ENCODE data around the gene LRP1B.
"Not testable (repeated sequence)": the region's sequence is repeated elsewhere in the genome, so short reads cannot be mapped to it uniquely, and the experiment has no call there.

The LRP1B gene

DNA sequence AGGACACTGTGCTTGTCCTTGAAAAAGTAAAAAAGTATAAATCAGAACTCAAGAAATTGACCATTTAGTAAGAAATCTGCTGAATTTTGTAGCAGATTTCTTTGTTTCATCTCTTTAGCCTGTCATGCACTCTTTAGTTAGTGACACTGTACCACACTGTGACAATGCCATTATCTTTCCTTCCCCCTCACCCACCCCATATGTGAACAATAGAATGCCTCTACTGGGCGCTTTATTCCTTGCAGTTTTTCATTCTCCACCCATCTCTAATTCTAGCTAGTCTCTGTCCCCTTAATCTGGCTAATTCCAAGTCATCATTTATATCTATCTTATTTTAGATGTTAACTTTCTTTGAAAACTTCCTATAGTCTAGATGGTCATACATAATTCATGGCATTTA, 241.0 kb downstream of the LRP1B start:
- no peak for DNase-seq (ENCODE audit: low read depth in 2 of 2)

- no peak for DNase-seq (ENCODE audit: low read depth in 2 of 2)
Observed at GRCh38 chr2:141888987-141889555, 241.7 kb downstream of the LRP1B start.

DNA sequence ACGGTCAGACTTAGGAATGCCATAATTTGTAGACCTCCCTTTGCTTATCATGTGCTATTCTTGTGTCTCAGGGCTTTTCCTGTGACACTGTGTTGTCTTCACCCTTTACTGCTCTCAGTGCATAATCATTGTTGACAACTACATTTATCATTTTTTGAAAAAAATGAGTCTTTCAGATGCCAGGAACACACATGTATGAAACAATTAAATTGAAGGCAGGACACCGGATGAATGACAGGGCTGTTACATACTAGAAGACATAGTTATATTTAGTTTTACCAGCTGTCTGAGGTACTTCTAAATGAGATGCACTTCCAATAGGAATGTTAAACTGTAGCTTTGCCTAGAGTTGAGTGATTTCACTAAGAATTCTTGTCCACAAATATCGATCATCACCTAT, 243.5 kb downstream of the LRP1B start:
- DNase-seq (ENCODE audit: low read depth in 2 of 2), result no peak

GRCh38 chr2:141878016-141878415, 252.8 kb downstream of the LRP1B start:
- DNase-seq (ENCODE audit: low read depth in 2 of 2), result no peak

- no peak for DNase-seq (ENCODE audit: low read depth in 2 of 2)
Observed at GRCh38 chr2:141871913-141872634, 258.7 kb downstream of the LRP1B start.

DNA sequence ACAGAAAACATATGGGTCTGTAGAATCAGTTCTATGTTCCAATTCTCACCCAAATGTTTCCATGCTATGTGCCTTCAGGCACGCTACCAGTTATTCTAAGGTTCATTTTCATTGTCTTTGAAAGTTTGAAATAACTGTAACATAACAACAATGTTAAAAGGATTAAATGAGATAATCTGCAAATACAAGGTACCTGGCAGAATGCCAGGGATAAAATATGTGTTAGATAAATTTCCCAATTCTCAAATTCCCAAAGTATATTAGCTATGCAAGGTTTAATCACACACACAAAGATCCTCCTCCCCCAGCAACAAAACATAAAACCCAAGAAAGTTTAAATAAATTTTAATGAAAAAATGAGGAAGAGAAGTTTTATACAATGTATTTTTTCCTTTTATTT, 261.2 kb downstream of the LRP1B start:
- DNase-seq (ENCODE audit: low read depth in 2 of 2), result no peak

- DNase-seq (ENCODE audit: low read depth in 2 of 2), result no peak
Observed at GRCh38 chr2:141863964-141864363, 266.9 kb downstream of the LRP1B start.

DNA sequence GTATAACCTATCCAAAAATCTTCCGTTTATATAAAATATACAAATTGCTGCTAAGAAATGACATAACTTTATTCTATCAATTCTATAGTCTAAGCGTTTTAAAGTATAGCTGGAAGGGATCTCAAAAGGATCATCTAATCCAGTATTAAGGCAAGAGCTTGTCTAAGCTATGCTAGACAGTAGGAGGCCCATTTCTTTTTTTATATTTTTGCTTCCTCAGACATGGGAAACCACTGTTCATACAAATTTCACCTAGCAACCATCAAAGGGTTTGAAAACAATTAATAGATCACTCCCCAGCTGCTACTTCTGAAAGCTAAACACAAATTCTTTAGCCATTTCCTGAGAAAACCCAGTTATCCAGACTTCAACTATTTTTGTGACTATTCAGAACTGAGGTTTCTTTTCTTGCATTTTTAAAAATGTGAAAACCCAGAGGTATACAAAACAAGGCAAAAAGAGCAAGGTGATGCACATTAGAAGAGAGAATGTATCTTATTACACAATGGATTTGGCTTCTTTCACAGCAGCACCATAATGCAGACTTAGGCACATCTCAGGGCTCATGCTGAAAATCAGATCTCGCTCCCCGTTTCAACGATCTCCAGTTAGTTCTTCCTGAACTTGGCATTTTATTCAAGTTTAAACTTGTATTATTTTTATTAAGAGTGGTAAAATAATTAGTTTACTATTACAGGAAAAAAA, 274.4 kb downstream of the LRP1B start:
- no peak for DNase-seq (ENCODE audit: low read depth in 2 of 2)

GRCh38 chr2:141848191-141848590, 282.6 kb downstream of the LRP1B start:
- DNase-seq (ENCODE audit: low read depth in 2 of 2), result no peak

- DNase-seq (ENCODE audit: low read depth in 2 of 2), result no peak
Observed at GRCh38 chr2:141844231-141844630, 286.6 kb downstream of the LRP1B start.

DNA sequence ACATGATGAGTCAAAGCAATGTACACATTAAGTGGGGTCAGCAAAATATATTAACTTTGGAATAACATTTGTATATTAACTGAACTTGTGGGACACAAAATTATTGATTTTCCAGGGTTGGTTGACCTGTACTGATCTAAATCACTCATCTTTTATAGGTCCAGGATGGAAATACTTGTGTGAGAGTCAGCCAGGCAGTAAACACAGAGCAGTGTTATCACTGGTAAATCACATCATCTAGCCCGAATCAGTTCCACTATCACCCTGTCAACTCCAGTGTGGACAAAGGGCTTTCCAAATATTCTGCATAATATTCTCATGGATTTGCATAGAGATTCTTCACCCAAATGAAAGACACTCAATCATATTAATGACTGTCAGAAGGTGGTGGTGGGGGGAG, 295.7 kb downstream of the LRP1B start:
- no peak for DNase-seq (ENCODE audit: low read depth in 2 of 2)

DNA sequence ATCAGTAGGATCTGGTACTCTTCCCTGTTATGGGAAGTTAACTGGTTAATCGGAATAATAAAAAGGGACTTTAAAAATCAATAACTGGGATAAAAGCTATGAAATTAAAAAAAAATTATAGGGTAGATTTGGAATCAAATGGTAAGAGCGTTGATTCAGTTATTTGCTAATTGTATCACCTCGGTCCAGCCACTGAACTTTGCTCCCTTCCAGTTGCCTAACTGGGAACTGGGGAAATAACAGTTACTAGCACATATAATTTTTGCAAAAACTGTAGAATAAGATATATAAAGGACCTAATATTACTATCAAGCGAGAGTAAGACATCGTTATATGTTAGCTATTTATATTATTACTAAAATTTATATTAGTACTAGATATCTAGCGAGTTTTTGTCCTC, 302.1 kb downstream of the LRP1B start:
- DNase-seq (ENCODE audit: low read depth in 2 of 2), result no peak

DNA sequence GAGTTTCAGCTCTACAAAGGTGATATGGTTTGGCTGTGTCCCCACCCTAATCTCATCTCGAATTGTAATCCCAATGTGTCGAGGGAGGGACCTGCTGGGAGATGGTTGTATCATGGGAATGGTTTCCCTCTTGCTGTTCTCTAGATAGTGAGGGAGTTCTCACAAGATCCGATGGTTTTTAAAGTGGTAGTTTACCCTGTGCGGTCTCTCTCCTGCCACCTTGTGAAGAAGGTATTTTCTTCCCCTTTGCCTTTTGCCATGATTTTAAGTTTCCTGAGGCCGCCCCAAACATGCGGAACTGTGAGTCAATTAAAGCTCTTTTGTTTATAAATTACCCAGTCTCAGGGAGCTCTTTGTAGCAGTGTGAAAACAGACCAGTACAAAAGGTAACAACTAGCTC, 306.0 kb downstream of the LRP1B start:
- no peak for DNase-seq (ENCODE audit: low read depth in 2 of 2)

DNA sequence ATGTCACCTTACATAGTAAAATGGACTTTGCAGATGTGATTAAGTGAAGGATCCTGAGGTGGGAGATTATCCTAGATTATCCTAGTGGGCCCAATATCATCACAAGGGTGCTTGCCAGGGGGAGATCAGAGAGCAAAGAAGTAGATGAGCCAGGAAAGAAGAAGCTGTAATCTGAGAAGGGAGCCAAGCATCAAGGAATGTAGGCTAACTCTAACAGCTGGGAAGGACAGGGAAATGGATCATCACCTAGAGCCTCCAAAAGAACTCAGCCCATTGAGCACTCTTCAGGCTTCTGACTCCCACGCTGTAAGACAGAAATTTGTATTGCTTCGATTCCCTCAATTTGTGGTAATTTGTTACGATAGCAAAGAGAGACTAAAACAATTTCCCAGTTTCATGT, 309.9 kb downstream of the LRP1B start:
- no peak for DNase-seq (ENCODE audit: low read depth in 2 of 2)

GRCh38 chr2:141815320-141815719, 315.5 kb downstream of the LRP1B start:
- DNase-seq (ENCODE audit: low read depth in 2 of 2), result not testable (repeated sequence)

- DNase-seq (ENCODE audit: low read depth in 2 of 2), result no peak
Observed at GRCh38 chr2:141814150-141814549, 316.7 kb downstream of the LRP1B start.

DNA sequence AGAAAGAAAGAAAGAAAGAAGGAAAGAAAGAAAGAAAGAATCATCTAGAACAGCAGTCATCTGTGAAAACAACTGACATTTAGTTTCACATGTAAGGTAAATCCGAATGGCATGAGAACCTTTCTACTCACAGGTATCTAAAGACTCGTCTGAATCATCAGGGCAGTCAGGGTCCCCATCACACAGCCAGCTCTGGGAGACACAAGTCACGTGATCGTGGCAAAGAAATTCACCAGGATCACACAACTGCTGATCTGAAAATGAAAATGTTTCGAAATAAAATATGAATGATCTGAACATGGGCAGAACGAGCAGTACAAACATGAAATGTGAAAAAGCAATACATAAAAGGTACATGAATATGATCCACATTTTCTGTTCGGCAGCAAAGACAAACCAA, 320.7 kb downstream of the LRP1B start:
- DNase-seq (ENCODE audit: low read depth in 2 of 2), result no peak

GRCh38 chr2:141806090-141806489, 324.7 kb downstream of the LRP1B start:
- no peak for DNase-seq (ENCODE audit: low read depth in 2 of 2)

GRCh38 chr2:141805302-141805701, 325.5 kb downstream of the LRP1B start:
- no peak for DNase-seq (ENCODE audit: low read depth in 2 of 2)

- DNase-seq (ENCODE audit: low read depth in 2 of 2), result no peak
Observed at GRCh38 chr2:141796449-141796848, 334.4 kb downstream of the LRP1B start.

DNA sequence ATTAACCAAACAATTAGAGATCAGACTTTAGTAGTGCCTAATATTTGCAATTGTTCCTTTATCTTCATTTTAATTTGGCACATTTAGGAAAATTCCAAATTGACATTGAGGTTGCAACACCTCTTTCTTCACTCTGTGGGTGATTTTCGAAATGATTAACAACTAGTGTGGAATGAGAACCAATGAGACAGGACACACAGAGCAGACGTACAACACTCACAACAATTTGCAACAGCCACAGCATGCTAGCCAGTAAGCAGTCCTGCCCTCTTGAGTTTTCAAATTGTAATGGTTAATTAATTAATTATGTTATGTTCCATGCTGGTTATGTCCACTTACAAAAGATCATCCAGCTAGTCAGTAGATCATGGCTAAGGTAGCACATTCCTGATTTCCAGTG, 339.3 kb downstream of the LRP1B start:
- no peak for DNase-seq (ENCODE audit: low read depth in 2 of 2)

- DNase-seq (ENCODE audit: low read depth in 2 of 2), result no peak
Observed at GRCh38 chr2:141782574-141782973, 348.2 kb downstream of the LRP1B start.

GRCh38 chr2:141778315-141778835, 352.4 kb downstream of the LRP1B start:
- no peak for DNase-seq (ENCODE audit: low read depth in 2 of 2)

Measured in activated CD8-positive, alpha-beta memory T cell treated with anti-CD3 and anti-CD28 coated beads for 4 hours (primary cell).